Spleen (tissue), 11 donors: ENCODE measurements around the gene TMEM40. TPM values are rescaled to one million over a fixed set of nuclear protein-coding genes. Genes with fewer than 3 reads are reported as not detected.

ENCODE experiments used
- DNase-seq: peaks from one replicate; pipeline ENCODE4 v3.0.0-alpha.2; 2020
- H3K27ac ChIP-seq, 8 donors: fragments of 200-600 bp; sonication (generic) in 7 of 8; 1 replicate in 4 of 8; 2 replicates in 4 of 8; pipeline versions ENCODE4 v1.5.0 to v1.8.0; 2016 to 2021; ENCODE audit warnings: inconsistent platforms in 4 of 8, mild to moderate bottlenecking in 4 of 8, moderate library complexity in 1 of 8
- H3K27me3 ChIP-seq, 7 donors: fragments of 200-600 bp; sonication (generic) in 6 of 7; replicated peaks in 1 of 7; 1 replicate in 4 of 7; 2 replicates in 3 of 7; pipeline versions ENCODE4 v1.5.0 to v1.8.0; 2016 to 2021; ENCODE audit warnings: inconsistent platforms in 3 of 7, mild to moderate bottlenecking in 1 of 7
- H3K36me3 ChIP-seq, 6 donors: fragments of 200-600 bp; sonication (generic) in 5 of 6; 1 replicate in 4 of 6; 2 replicates in 2 of 6; pipeline versions ENCODE4 v1.5.0 to v1.8.0; 2016 to 2021; ENCODE audit warnings: inconsistent platforms in 2 of 6
- H3K4me1 ChIP-seq, 6 donors: fragments of 200-600 bp; sonication (generic) in 5 of 6; 1 replicate in 3 of 6; 2 replicates in 3 of 6; pipeline versions ENCODE4 v1.5.0 to v1.8.0; 2016 to 2021; ENCODE audit warnings: inconsistent platforms in 3 of 6
- H3K4me3 ChIP-seq, 8 donors: fragments of 200-600 bp; sonication (generic) in 7 of 8; 1 replicate in 4 of 8; 2 replicates in 4 of 8; pipeline versions ENCODE4 v1.5.0 to v1.8.0; 2016 to 2021; ENCODE audit warnings: inconsistent platforms in 4 of 8, mild to moderate bottlenecking in 4 of 8, moderate library complexity in 2 of 8
- H3K9me3 ChIP-seq, 8 donors: fragments of 200-600 bp; sonication (generic) in 7 of 8; 1 replicate in 4 of 8; 2 replicates in 4 of 8; pipeline versions ENCODE4 v1.5.0 to v1.8.0; 2016 to 2021; ENCODE audit warnings: inconsistent platforms in 4 of 8
- POLR2A ChIP-seq, 3 donors: fragments of 450-650 bp; IDR thresholded peaks; one replicate each; pipeline ENCODE4 v1.5.1; 2017; ENCODE audit warnings: antibody characterized with exemption in 3 of 3, mild to moderate bottlenecking in 1 of 3
- POLR2AphosphoS5 ChIP-seq, 3 donors: sonication (generic); formaldehyde crosslinking; IDR thresholded peaks; one replicate each; pipeline ENCODE4 v1.5.1; 2017; ENCODE audit warnings: antibody characterized with exemption in 3 of 3
- WGBS, 5 donors: extraction: QIAGEN DNeasy Blood & Tissue Kit in 3 of 5; methylation state at CpG; one replicate each; pipeline versions ENCODE4 v1.1.5 to v1.1.7; 2013 to 2018; 5-methylcytosine and 5-hydroxymethylcytosine counted together
- intact Hi-C: fragments of 100-400 bp; cut with DNase I; formaldehyde crosslinking; loops from one replicate; pipeline ENCODE4 v1.15.0; 2023; ENCODE audit warnings: low total_unique reads
- polyA plus RNA-seq, 3 donors: library from polyadenylated mRNA; stranded (reverse); fragments of 200-250 nt; gene quantifications; one replicate each; pipeline ENCODE4 v1.2.1, GENCODE V29; 2013
- total RNA-seq, 7 donors: library from RNA; depleted of rRNA in 3 of 7; stranded (reverse); fragments of >200 nt in 3 of 7; fragmentation: NEBNext Ultra II Directional in 4 of 7; extraction: Animal tissue kit (Norgen Biotek cat#: 25700) in 4 of 7; gene quantifications; one replicate each; pipeline versions ENCODE4 v1.1.0 to v1.2.1, GENCODE V29; 2016 to 2021
- TF ChIP-seq, protein P1 (sequence below), 11 experiments: fragments of 200-600 bp in 7 of 11; fragments of 450-650 bp in 4 of 11; sonication (generic) in 4 of 11; IDR thresholded peaks in 8 of 11; conservative IDR thresholded peaks in 3 of 11; 1 replicate in 7 of 11; 2 replicates in 4 of 11; pipeline versions ENCODE4 v1.4.0 to v1.8.0; 2016 to 2021; ENCODE audit warnings: antibody characterized with exemption in 11 of 11, inconsistent platforms in 4 of 11, mild to moderate bottlenecking in 1 of 11
- donor health status: healthy with polysubstance abuse.
- donor health status: DM: no; HTN: no; CAD: no; lungs with moderate emphysema.
- donor health status: DM: no; HTN: no; CAD: no.
- donor health status: Bipolar disorder and iron deficiency.
- donor health status: healthy.
- donor health status: DM: no; HTN: no; CAD: no.
- donor health status: DM: yes; HTN: yes; CAD: no.

Gene TMEM40
- total and polyA plus RNA-seq, 10 donors: 0.29 to 3.8 (median 2.0) TPM

DNA sequence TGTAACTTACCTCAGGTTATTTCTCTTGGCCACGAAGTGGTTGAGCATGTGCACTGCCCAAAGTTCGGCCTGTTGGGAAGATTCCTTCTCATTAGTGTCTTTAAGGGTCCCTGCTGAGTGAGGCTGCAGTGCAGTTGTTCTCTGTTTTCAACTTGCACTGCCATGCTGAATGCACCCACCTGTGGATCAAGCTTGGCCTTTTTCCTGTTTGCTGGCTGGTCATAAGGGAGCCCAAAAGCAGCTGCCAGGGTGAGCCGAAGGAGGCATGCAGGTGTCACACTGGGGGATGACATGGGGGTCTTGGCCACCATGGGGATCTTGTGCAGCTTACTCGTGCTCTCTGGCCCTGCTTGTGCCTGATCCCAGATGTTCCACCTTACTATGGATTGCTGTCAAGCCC is 49.0 kb downstream of the TMEM40 start:
- WGBS, 5 donors: 47 to 82% (median 76%) methylated on average over 2 to 4 of the region's 4 CpGs
- H3K4me1 ChIP-seq: peaks cover 0 to 7% (median 0%) of the 10 kb centered on the region in 6 donors
- H3K27me3 ChIP-seq: no peaks in the 10 kb centered on the region
- H3K4me3 ChIP-seq: no peak overlapping the region
- TF ChIP-seq POLR2A (IDR thresholded peaks at IDR 0.05): no peak
- TF ChIP-seq POLR2AphosphoS5 (IDR thresholded peaks at IDR 0.05): no peak
- TF ChIP-seq, protein P1, sequence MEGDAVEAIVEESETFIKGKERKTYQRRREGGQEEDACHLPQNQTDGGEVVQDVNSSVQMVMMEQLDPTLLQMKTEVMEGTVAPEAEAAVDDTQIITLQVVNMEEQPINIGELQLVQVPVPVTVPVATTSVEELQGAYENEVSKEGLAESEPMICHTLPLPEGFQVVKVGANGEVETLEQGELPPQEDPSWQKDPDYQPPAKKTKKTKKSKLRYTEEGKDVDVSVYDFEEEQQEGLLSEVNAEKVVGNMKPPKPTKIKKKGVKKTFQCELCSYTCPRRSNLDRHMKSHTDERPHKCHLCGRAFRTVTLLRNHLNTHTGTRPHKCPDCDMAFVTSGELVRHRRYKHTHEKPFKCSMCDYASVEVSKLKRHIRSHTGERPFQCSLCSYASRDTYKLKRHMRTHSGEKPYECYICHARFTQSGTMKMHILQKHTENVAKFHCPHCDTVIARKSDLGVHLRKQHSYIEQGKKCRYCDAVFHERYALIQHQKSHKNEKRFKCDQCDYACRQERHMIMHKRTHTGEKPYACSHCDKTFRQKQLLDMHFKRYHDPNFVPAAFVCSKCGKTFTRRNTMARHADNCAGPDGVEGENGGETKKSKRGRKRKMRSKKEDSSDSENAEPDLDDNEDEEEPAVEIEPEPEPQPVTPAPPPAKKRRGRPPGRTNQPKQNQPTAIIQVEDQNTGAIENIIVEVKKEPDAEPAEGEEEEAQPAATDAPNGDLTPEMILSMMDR (IDR thresholded peaks at IDR 0.05 in 8 of 11, conservative IDR thresholded peaks at IDR 0.05 in 3 of 11): no peak
- DNase-seq: no peak
- H3K9me3 ChIP-seq: no peaks in the 10 kb centered on the region
- H3K27ac ChIP-seq: peak overlapping the region in 1 of 8 donors; percentile 71
- no peaks in the 10 kb centered on the region for H3K36me3 ChIP-seq
- intact Hi-C loops: no loop called here

DNA sequence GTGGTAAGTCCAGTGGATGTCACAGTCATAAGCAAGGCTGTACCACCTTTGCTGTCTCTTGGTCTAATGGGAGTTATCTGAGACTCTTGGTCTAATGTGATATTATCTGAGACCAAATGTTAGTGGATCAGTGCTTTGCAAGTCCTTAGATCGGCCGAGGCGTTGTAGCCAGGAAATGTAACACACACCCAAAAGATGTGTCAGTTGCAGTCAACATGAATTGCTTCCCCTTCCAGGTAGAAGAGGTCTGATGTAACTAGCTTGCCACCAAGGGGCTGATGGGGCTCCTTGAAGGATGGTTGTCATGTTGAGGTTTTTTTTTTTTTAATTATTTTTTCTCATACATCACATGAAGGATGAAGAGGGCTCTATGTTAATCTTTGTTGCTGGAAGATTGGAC is 49.7 kb downstream of the TMEM40 start:
- DNase-seq: no peak
- H3K9me3 ChIP-seq: no peaks in the 10 kb centered on the region
- 46 to 74% (median 67%) methylated on average over 3 of the region's 3 CpGs for WGBS, 5 donors
- peaks cover 0 to 7% (median 0%) of the 10 kb centered on the region in 6 donors for H3K4me1 ChIP-seq
- intact Hi-C loops: no loop called here
- TF ChIP-seq POLR2A (IDR thresholded peaks at IDR 0.05): no peak
- TF ChIP-seq POLR2AphosphoS5 (IDR thresholded peaks at IDR 0.05): no peak
- H3K27me3 ChIP-seq: no peaks in the 10 kb centered on the region
- peak overlapping the region in 4 of 8 donors; percentile 25 to 71 (median 62) for H3K27ac ChIP-seq
- no peaks in the 10 kb centered on the region for H3K36me3 ChIP-seq
- no peak overlapping the region for H3K4me3 ChIP-seq

DNA sequence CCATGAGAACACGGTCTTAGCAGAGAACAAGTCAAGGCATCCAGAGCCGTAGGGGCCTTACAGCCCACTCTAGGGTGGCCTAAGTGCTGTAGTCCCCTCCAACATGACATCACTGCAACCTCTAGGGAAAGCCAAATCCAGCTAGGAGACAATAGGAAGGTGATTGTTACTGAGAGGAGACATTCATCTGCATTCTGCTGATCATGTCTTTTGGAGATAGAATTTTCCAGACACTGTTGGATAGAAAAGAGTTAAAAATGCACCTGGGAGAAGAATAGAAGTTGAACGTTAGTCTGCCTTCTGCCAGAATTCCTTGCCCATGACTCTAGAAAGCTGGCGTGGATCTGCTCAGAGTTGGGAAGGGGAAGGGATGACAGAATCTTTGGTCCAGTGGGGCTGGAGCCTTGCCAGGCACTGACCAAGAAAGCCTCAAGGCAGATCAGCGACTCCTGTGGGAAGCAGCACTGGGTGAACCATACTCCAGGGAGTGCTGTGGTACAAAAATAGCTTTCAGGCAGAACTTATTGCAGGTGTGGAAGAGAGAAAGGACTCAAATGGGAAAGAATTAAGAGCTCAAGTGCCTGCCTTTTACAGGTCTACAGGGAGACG is 50.4 kb downstream of the TMEM40 start:
- TF ChIP-seq POLR2A (IDR thresholded peaks at IDR 0.05): no peak
- no peak for TF ChIP-seq POLR2AphosphoS5 (IDR thresholded peaks at IDR 0.05)
- TF ChIP-seq, protein P1 (IDR thresholded peaks at IDR 0.05 in 8 of 11, conservative IDR thresholded peaks at IDR 0.05 in 3 of 11): no peak
- no peak overlapping the region for H3K4me3 ChIP-seq
- peak overlapping the region in 3 of 8 donors; percentile 59 to 71 (median 64) for H3K27ac ChIP-seq
- H3K36me3 ChIP-seq: no peaks in the 10 kb centered on the region
- DNase-seq: no peak
- intact Hi-C loops: no loop called here
- H3K4me1 ChIP-seq: peaks cover 0 to 7% (median 0%) of the 10 kb centered on the region in 6 donors
- no peaks in the 10 kb centered on the region for H3K9me3 ChIP-seq
- 65 to 80% (median 74%) methylated on average over 6 of the region's 6 CpGs for WGBS, 5 donors
- H3K27me3 ChIP-seq: no peaks in the 10 kb centered on the region

DNA sequence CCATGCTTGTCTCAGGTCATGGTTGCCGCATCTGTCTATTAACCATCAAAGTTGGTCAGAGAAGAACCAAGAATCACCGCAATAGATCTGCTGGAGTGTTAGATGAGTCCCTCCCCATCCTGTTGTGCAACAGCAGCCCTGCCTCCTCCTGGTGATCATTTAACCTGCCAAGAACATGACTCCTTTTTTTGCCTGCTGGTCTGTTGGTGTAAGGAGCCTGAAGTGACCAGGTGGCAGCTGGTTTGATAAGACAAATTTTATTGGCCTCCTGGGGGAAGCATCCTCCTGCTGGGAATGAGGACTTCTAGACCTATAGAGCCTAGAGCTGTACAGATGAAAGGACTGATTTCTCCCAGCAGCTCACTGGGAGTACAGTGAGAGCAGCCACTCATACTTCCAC is 51.6 kb downstream of the TMEM40 start:
- no peak for TF ChIP-seq POLR2A (IDR thresholded peaks at IDR 0.05)
- TF ChIP-seq, protein P1 (IDR thresholded peaks at IDR 0.05 in 8 of 11, conservative IDR thresholded peaks at IDR 0.05 in 3 of 11): no peak
- TF ChIP-seq POLR2AphosphoS5 (IDR thresholded peaks at IDR 0.05): no peak
- 58 to 84% (median 72%) methylated on average over 2 of the region's 2 CpGs; no CpG with 5 or more reads in 1 of the 5 donors for WGBS, 5 donors
- no peaks in the 10 kb centered on the region for H3K9me3 ChIP-seq
- peak overlapping the region in 1 of 8 donors; percentile 12 for H3K27ac ChIP-seq
- no peak for DNase-seq
- no peak overlapping the region for H3K4me3 ChIP-seq
- intact Hi-C loops: no loop called here
- H3K4me1 ChIP-seq: peaks cover 0 to 7% (median 0%) of the 10 kb centered on the region in 6 donors
- no peaks in the 10 kb centered on the region for H3K27me3 ChIP-seq
- no peaks in the 10 kb centered on the region for H3K36me3 ChIP-seq
